ENCODE results near the gene FLAD1. TPM values are rescaled to one million over a fixed set of nuclear protein-coding genes. Genes with fewer than 3 reads are reported as not detected.

FLAD1 gene
- total RNA-seq, 1 donor from 2014 or later: 69.0 TPM

DNA sequence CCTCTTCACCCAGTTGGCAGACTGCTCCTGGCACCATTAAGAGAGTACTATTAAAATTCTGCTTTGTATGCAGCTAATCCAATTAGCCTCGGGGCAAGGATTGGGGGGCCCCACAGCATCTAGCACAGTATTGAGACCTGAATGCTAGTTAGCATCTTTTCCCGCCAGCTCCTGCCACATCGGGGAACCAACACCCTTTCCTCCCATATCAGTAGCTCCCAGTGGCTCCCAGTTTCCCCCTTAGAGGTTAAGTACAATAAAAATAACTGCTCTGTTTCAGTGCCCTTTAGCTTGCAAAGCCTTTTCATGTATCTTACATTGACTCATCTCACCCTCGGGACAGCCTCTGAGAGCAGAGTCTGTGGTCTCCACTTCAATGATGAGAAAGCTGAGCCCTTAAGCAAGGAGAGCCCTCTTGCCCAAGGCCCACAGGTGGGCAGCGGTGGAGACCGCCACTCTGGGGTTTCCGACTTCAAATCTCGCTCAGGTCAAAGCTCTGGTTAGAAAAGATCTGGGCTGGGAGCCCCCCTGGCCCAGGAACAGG is 42.4 kb upstream of the FLAD1 start:
- TF ChIP-seq, protein P1, sequence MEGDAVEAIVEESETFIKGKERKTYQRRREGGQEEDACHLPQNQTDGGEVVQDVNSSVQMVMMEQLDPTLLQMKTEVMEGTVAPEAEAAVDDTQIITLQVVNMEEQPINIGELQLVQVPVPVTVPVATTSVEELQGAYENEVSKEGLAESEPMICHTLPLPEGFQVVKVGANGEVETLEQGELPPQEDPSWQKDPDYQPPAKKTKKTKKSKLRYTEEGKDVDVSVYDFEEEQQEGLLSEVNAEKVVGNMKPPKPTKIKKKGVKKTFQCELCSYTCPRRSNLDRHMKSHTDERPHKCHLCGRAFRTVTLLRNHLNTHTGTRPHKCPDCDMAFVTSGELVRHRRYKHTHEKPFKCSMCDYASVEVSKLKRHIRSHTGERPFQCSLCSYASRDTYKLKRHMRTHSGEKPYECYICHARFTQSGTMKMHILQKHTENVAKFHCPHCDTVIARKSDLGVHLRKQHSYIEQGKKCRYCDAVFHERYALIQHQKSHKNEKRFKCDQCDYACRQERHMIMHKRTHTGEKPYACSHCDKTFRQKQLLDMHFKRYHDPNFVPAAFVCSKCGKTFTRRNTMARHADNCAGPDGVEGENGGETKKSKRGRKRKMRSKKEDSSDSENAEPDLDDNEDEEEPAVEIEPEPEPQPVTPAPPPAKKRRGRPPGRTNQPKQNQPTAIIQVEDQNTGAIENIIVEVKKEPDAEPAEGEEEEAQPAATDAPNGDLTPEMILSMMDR (IDR thresholded peaks at IDR 0.05): no peak
- Mint-ChIP-seq H3K27ac (peak overlapping the region; percentile 86), H3K36me3 (ENCODE audit: low read depth) (peaks cover 13% of the 10 kb centered on the region), H3K9me3 (no peaks in the 10 kb centered on the region), H3K27me3 (no peaks in the 10 kb centered on the region), H3K4me3 (peak overlapping the region; percentile 41), H3K4me1 (peaks cover 83% of the 10 kb centered on the region)
- DNase-seq: no peak
- ATAC-seq (ENCODE audit: low read depth): no peak
- ChIA-PET POLR2A (interaction anchor here (0.6 to 2.1 kb wide), 5 partner anchors 11 to 76 kb away, joined by 3 to 11 read pairs (median 3); partner anchors contain the start of gene FLAD1), CTCF (interaction anchor here (1.3 to 1.5 kb wide), 2 partner anchors 62 to 77 kb away, joined by 4 read pairs; no protein-coding TSS in a partner anchor)
- intact Hi-C loops (cut with micrococcal nuclease): no loop called here

DNA sequence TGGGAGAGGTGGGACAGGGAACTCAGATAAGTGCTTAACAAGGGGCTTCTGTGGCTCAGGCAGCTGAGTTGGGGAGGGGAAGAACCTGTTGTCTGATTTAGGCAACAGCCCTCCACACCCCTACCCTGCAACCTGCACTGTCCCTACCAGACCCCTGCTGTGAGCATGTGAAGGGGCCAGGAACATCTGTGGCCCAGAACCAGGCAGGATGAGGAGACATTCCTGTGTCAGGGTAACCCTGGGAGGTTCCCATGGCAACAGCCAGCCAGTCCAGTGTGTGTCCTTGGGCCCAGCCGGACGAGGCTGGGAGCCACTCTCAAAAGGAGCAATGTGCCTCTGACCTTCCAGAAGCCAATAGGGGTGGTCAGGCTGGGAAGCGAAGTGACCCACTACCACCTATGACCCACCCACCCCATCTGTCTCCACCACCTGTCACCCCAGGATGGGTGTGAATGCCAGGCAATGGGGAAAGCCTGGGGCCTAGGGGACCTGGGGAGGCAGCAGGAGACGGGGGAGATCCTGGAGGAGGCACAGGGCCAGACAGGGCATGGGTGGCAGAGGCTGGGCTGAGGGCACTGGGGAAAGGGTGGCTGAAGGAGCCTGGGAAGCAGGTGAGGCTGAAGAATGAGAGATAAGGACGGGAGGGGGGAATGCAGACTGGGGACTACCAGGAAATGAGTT is 41.7 kb upstream of the FLAD1 start:
- no peak overlapping the region for H3K4me3 Mint-ChIP-seq
- H3K4me1 Mint-ChIP-seq: peaks cover 78% of the 10 kb centered on the region
- CTCF ChIA-PET: interaction anchor here (1.5 kb wide), 1 partner anchor 63 kb away, joined by 4 read pairs; no protein-coding TSS in a partner anchor
- peaks cover 16% of the 10 kb centered on the region for H3K36me3 Mint-ChIP-seq (ENCODE audit: low read depth)
- TF ChIP-seq, protein P1 (IDR thresholded peaks at IDR 0.05): no peak
- POLR2A ChIA-PET: interaction anchor here (1.0 to 2.1 kb wide), 2 partner anchors 11 to 76 kb away, joined by 7 to 11 read pairs; no protein-coding TSS in a partner anchor
- intact Hi-C loops (cut with micrococcal nuclease): no loop called here
- peak overlapping the region; percentile 86 for H3K27ac Mint-ChIP-seq
- no peaks in the 10 kb centered on the region for H3K9me3 Mint-ChIP-seq
- ATAC-seq (ENCODE audit: low read depth): no peak
- DNase-seq: no peak
- H3K27me3 Mint-ChIP-seq: no peaks in the 10 kb centered on the region

DNA sequence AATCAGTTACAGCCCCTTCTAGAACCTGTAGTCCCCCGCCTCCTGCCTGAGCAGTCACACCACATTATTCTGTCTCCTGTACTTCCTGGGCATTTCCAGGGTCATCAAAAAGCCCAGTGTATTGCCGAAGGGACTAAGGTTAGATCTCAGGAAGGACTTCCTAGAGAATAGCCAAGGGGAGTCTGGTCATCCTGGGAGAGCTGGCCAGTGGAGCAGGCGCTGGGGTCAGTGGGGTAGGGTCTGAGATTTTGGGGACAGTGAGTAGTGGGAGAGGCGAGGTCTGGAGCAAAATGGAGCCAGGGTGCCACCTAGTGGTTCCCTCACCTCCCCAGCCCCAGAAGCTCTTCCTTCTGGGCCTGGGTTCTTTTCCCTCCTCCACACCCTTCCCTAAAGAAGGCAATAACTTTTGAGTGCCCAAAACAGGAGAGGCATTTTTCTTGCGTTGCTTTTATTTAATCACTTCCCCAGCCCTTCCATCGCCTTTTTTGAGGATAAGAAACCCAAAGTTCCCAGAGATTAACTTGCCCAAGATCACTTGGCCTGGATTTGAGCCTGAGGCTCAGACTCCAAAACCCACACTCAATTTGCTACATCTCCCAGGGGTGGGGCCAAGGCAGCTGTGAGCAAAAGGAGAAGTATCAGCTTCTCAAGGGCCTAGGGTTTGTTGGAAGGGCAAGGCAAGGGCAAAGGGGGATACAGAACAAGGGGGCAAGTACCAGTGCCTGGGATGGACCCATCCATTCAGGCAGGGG is 39.3 kb upstream of the FLAD1 start:
- Mint-ChIP-seq H3K4me1 (peaks cover 60% of the 10 kb centered on the region), H3K36me3 (ENCODE audit: low read depth) (peaks cover 20% of the 10 kb centered on the region), H3K9me3 (no peaks in the 10 kb centered on the region), H3K27me3 (no peaks in the 10 kb centered on the region), H3K27ac (peak overlapping the region; percentile 86), H3K4me3 (peak overlapping the region; percentile 24)
- DNase-seq (no peak), ATAC-seq (ENCODE audit: low read depth) (no peak)
- ChIA-PET CTCF (interaction anchor here (0.8 to 1.6 kb wide), 9 partner anchors 39 to 463 kb away, joined by 3 to 8 read pairs (median 4); no protein-coding TSS in a partner anchor), POLR2A (interaction anchor here (0.6 to 1.9 kb wide), 7 partner anchors 7 to 385 kb away, joined by 3 to 6 read pairs (median 3); partner anchors contain the start of genes PMVK and PYGO2)
- TF ChIP-seq, protein P1 (IDR thresholded peaks at IDR 0.05): no peak
- intact Hi-C loops (cut with micrococcal nuclease): no loop called here

DNA sequence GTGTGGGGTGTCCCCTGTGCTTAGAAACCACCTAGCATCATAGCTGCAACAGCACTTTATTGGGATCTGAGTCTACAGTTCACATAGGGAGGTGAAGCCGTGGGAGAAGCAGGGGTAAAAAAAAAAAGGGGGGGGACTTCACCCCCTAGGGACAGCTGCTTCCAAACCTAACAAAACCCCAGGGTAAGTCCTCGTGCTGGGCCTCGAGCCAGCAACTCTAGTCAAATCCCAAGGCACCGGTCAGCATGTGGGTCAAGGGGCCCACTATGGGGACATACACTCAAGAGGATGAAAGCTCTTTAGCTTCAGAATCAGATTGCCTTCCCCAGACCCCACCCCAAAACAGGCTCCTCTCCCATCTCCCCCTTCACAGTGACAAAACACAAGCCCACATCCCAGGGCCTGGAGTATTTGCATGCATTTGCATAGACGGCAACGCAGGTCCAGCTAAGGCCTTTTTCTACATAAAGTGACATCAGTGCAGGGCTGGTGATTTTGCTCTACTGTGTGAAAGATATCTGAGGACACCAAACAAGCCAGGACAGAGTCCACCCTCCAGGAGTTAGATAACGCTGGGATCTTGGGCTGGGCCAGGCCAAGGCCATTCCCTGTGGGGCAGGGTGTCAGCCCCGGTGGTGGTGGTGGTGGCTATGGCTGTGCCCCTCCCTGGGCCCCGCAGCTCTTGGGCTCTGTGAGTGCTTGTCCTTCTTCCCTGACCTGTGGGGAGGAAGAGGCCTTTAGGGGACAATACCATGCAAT is 38.6 kb upstream of the FLAD1 start:
- Mint-ChIP-seq H3K9me3 (no peaks in the 10 kb centered on the region), H3K36me3 (ENCODE audit: low read depth) (peaks cover 21% of the 10 kb centered on the region), H3K27ac (peak overlapping the region; percentile 86), H3K4me3 (peak overlapping the region; percentile 24), H3K4me1 (peaks cover 56% of the 10 kb centered on the region), H3K27me3 (no peaks in the 10 kb centered on the region)
- ChIA-PET POLR2A (interaction anchor here (0.5 to 1.9 kb wide), 5 partner anchors 8 to 360 kb away, joined by 3 to 6 read pairs (median 4); partner anchors contain the start of gene PMVK), CTCF (interaction anchor here (0.6 to 1.9 kb wide), 15 partner anchors 8 to 464 kb away, joined by 3 to 9 read pairs (median 3); partner anchors contain the start of genes PMVK and PYGO2)
- DNase-seq (no peak), ATAC-seq (ENCODE audit: low read depth) (no peak)
- TF ChIP-seq, protein P1 (IDR thresholded peaks at IDR 0.05): no peak
- intact Hi-C loops (cut with micrococcal nuclease): no loop called here

All from activated B cell treated with CpG ODN at 0.5 μM for 24 hours (primary cell).